IMR-90 (cell line): ENCODE results near the gene KANK3. TPM values are rescaled to one million over a fixed set of nuclear protein-coding genes. Genes with fewer than 3 reads are reported as not detected.

ENCODE experiments used
- ATAC-seq: fragments of 200-7000 bp; cut with Tn5 transposase; 2 replicates; pipeline ENCODE4 v1.9.1; 2020; ENCODE audit warnings: low read depth, mild to moderate bottlenecking, moderate library complexity
- BruUV-seq: library from RNA; stranded (reverse); fragments of 400-500 nt; replicated peaks from 2 replicates; lab custom pipeline; 2021; lab: Mats Ljungman, UMichigan
- CTCF ChIA-PET: fragments of 300-600 bp; formaldehyde crosslinking; extraction: SDS; loops from one replicate; lab custom pipeline; 2021; ENCODE audit warnings: antibody characterized with exemption; lab: Yijun Ruan, JAX
- POLR2A ChIA-PET: fragments of 300-600 bp; sonication (Branson Sonifier 250); formaldehyde crosslinking; loops from one replicate; lab custom pipeline; 2022; ENCODE audit warnings: antibody characterized with exemption; ENCODE audit not compliant: unreplicated experiment; lab: Charles Lee
- DNase-seq: peaks from one replicate; pipeline ENCODE4 v3.0.0; 2013
- H2AFZ ChIP-seq: replicated peaks from 2 replicates; pipeline ENCODE3; 2013; ENCODE audit warnings: low read length, mild to moderate bottlenecking; ENCODE audit not compliant: poor library complexity
- H2AK5ac ChIP-seq: 2 replicates; pipeline ENCODE4 v1.6.1; 2013; ENCODE audit warnings: low read depth, low read length, inconsistent platforms
- H2AK9ac ChIP-seq: replicated peaks from 2 replicates; pipeline ENCODE3; 2013; ENCODE audit warnings: mild to moderate bottlenecking, low read depth, low read length, moderate library complexity; ENCODE audit not compliant: poor library complexity
- H2BK120ac ChIP-seq: 2 replicates; pipeline ENCODE4 v1.6.1; 2013; ENCODE audit warnings: low read depth, low read length, inconsistent platforms
- H2BK15ac ChIP-seq: 3 replicates; pipeline ENCODE4 v1.6.1; 2013; ENCODE audit warnings: low read depth, low read length, inconsistent platforms
- H2BK20ac ChIP-seq: 2 replicates; pipeline ENCODE4 v1.6.1; 2013; ENCODE audit warnings: low read depth, mild to moderate bottlenecking, inconsistent platforms, low read length, moderate library complexity
- H2BK5ac ChIP-seq: 2 replicates; pipeline ENCODE4 v1.6.1; 2013; ENCODE audit warnings: mild to moderate bottlenecking, low read depth, low read length, inconsistent platforms; ENCODE audit not compliant: poor library complexity, severe bottlenecking
- H3K14ac ChIP-seq: replicated peaks from 2 replicates; pipeline ENCODE4 v1.6.1; 2013; ENCODE audit warnings: low read depth, low read length, inconsistent platforms
- H3K18ac ChIP-seq: 2 replicates; pipeline ENCODE4 v1.6.1; 2013; ENCODE audit warnings: low read depth, low read length, control low read depth
- H3K23ac ChIP-seq: 2 replicates; pipeline ENCODE4 v1.6.1; 2013; ENCODE audit warnings: low read depth, low read length, inconsistent platforms
- H3K27ac ChIP-seq: 2 replicates; pipeline ENCODE4 v1.5.1; 2013; ENCODE audit warnings: mild to moderate bottlenecking, control low read depth, low read length; ENCODE audit not compliant: insufficient read depth
- H3K27me3 ChIP-seq: 2 replicates; pipeline ENCODE4 v1.6.1; 2013; ENCODE audit warnings: low read length; ENCODE audit not compliant: control insufficient read depth, insufficient read depth
- H3K36me3 ChIP-seq: 2 replicates; pipeline ENCODE4 v1.6.1; 2013; ENCODE audit warnings: low read length, mixed read lengths; ENCODE audit not compliant: control insufficient read depth, insufficient read depth
- H3K4ac ChIP-seq: 2 replicates; pipeline ENCODE4 v1.6.1; 2013; ENCODE audit warnings: low read depth, low read length, inconsistent platforms
- H3K4me1 ChIP-seq: 2 replicates; pipeline ENCODE4 v1.6.1; 2013; ENCODE audit warnings: low read length, mixed read lengths; ENCODE audit not compliant: control insufficient read depth, insufficient read depth
- H3K4me2 ChIP-seq: 2 replicates; pipeline ENCODE4 v1.6.1; 2013; ENCODE audit warnings: low read depth, mild to moderate bottlenecking, control low read depth, low read length, moderate library complexity
- H3K4me3 ChIP-seq: 2 replicates; pipeline ENCODE4 v1.5.1; 2013; ENCODE audit warnings: low read depth, mild to moderate bottlenecking, control low read depth, low read length, moderate library complexity; ENCODE audit not compliant: insufficient read depth
- H3K56ac ChIP-seq: 2 replicates; pipeline ENCODE4 v1.6.1; 2013; ENCODE audit warnings: low read length, inconsistent platforms; ENCODE audit not compliant: insufficient read depth; ENCODE audit errors: extremely low read depth
- H3K79me1 ChIP-seq, 2 experiments: 2 replicates each; pipeline ENCODE4 v1.6.1; 2013; ENCODE audit warnings: low read length in 2 of 2, inconsistent platforms in 1 of 2, low read depth in 1 of 2
- H3K9ac ChIP-seq: 2 replicates; pipeline ENCODE4 v1.6.1; 2013; ENCODE audit warnings: low read depth, low read length, control low read depth
- H3K9me1 ChIP-seq: 2 replicates; pipeline ENCODE4 v1.6.1; 2013; ENCODE audit warnings: low read length, inconsistent platforms; ENCODE audit not compliant: insufficient read depth
- H3K9me3 ChIP-seq: 2 replicates; pipeline ENCODE4 v1.6.1; 2013; ENCODE audit warnings: low read length; ENCODE audit not compliant: control insufficient read depth, insufficient read depth
- H4K20me1 ChIP-seq: 2 replicates; pipeline ENCODE4 v1.6.1; 2013; ENCODE audit warnings: low read length, inconsistent platforms; ENCODE audit not compliant: insufficient read depth
- H4K5ac ChIP-seq: 2 replicates; pipeline ENCODE4 v1.6.1; 2013; ENCODE audit warnings: mild to moderate bottlenecking, low read depth, low read length, control low read depth
- H4K8ac ChIP-seq, 2 experiments: 2 replicates each; pipeline ENCODE4 v1.6.1; 2013; ENCODE audit warnings: low read depth in 2 of 2, low read length in 2 of 2, control low read depth in 1 of 2, inconsistent platforms in 1 of 2
- H4K91ac ChIP-seq: 2 replicates; pipeline ENCODE4 v1.6.1; 2013; ENCODE audit warnings: low read depth, low read length, inconsistent platforms; ENCODE audit not compliant: insufficient read depth
- BHLHE40 ChIP-seq: fragments of 150-350 bp; IDR thresholded peaks from 2 replicates; pipeline ENCODE4 v1.6.1; 2016; ENCODE audit warnings: mild to moderate bottlenecking, low read depth, low read length
- CEBPB ChIP-seq: IDR thresholded peaks from 2 replicates; pipeline ENCODE4 v1.6.1; 2012; ENCODE audit warnings: low read depth, low read length, improper control_type of control experiment
- CHD1 ChIP-seq: IDR thresholded peaks from 2 replicates; pipeline ENCODE4 v1.6.1; 2012; ENCODE audit warnings: low read depth, low read length, improper control_type of control experiment
- FOS ChIP-seq: fragments of 150-350 bp; IDR thresholded peaks from 2 replicates; pipeline ENCODE4 v1.6.1; 2016; ENCODE audit warnings: low read depth, low read length
- MAFK ChIP-seq: IDR thresholded peaks from 2 replicates; pipeline ENCODE4 v1.6.1; 2012; ENCODE audit warnings: low read depth, low read length, improper control_type of control experiment
- MAZ ChIP-seq: IDR thresholded peaks from 2 replicates; pipeline ENCODE4 v1.6.1; 2012; ENCODE audit warnings: low read depth, mild to moderate bottlenecking, low read length, improper control_type of control experiment, moderate library complexity, borderline replicate concordance
- MXI1 ChIP-seq: IDR thresholded peaks from 2 replicates; pipeline ENCODE4 v1.6.1; 2012; ENCODE audit warnings: low read depth, mild to moderate bottlenecking, low read length, moderate library complexity, borderline replicate concordance
- NFE2L2 ChIP-seq: fragments of 150-350 bp; IDR thresholded peaks from 2 replicates; pipeline ENCODE4 v1.6.1; 2016; ENCODE audit warnings: low read depth, mild to moderate bottlenecking, low read length
- POLR2A ChIP-seq: IDR thresholded peaks from 2 replicates; pipeline ENCODE4 v1.6.1; 2012; ENCODE audit warnings: mild to moderate bottlenecking, low read depth, low read length
- RCOR1 ChIP-seq: IDR thresholded peaks from 2 replicates; pipeline ENCODE4 v1.6.1; 2012; ENCODE audit warnings: mild to moderate bottlenecking, low read length, improper control_type of control experiment; ENCODE audit not compliant: insufficient replicate concordance
- RFX5 ChIP-seq: IDR thresholded peaks from 2 replicates; pipeline ENCODE4 v1.8.0; 2012; ENCODE audit warnings: low read depth, mild to moderate bottlenecking, low read length, moderate library complexity
- SMC3 ChIP-seq: fragments of 150-350 bp; IDR thresholded peaks from 2 replicates; pipeline ENCODE4 v1.6.1; 2016; ENCODE audit warnings: low read depth, mild to moderate bottlenecking, antibody characterized with exemption, low read length, moderate library complexity
- WGBS, 2 experiments: methylation state at CpG; one replicate each; pipeline versions ENCODE4 v1.1.5 to v1.1.7; 2013; ENCODE audit warnings: missing lambda C conversion rate in 2 of 2; ENCODE audit not compliant: insufficient read length in 1 of 2; ENCODE audit errors: extremely low coverage in 2 of 2; 5-methylcytosine and 5-hydroxymethylcytosine counted together
- dilution Hi-C: fragments of 300-500 bp; cut with HindIII; formaldehyde crosslinking; loops from one replicate; pipeline ENCODE4 v1.14.3; 2018; ENCODE audit warnings: low sequenced_read_pairs; ENCODE audit not compliant: unreplicated experiment
- in situ Hi-C: fragments of 300-500 bp; cut with MboI; formaldehyde crosslinking; loops from 3 replicates; pipeline ENCODE4 v1.14.3; 2019; ENCODE audit warnings: low sequenced_read_pairs, inconsistent platforms, mixed read lengths
- intact Hi-C: fragments of 100-400 bp; cut with micrococcal nuclease; formaldehyde crosslinking; loops from 2 replicates; pipeline ENCODE4 v1.10.0; 2022
- polyA plus RNA-seq, 3 experiments: library from polyadenylated mRNA; depleted of rRNA; stranded (reverse); fragments of >200 nt; gene quantifications; 2 replicates each; pipeline ENCODE4 v1.2.3, GENCODE V29; 2012; ENCODE audit warnings: low replicate concordance in 1 of 3
- total RNA-seq: library from RNA; depleted of rRNA; stranded (reverse); fragments of >200 nt; gene quantifications from 2 replicates; pipeline ENCODE4 v1.2.3, GENCODE V29; 2012
- TF ChIP-seq, protein P1 (sequence below): fragments of 150-350 bp; IDR thresholded peaks from 2 replicates; pipeline ENCODE4 v1.6.1; 2016; ENCODE audit warnings: low read depth, mild to moderate bottlenecking, low read length, moderate library complexity, borderline replicate concordance
- TF ChIP-seq, protein P2 (sequence below): fragments of 150-350 bp; IDR thresholded peaks from 2 replicates; pipeline ENCODE4 v1.6.1; 2017; ENCODE audit warnings: mild to moderate bottlenecking, antibody characterized with exemption, low read length, low read depth
- TF ChIP-seq, protein P3 (sequence below): conservative IDR thresholded peaks from 2 replicates; pipeline ENCODE4 v1.5.1; 2012; ENCODE audit warnings: mild to moderate bottlenecking, low read depth, low read length, improper control_type of control experiment

KANK3 gene
- total and polyA plus RNA-seq, 2 of the 4 experiments (the other 2 are of a cell fraction) = 0.07 TPM; not detected in 1

DNA sequence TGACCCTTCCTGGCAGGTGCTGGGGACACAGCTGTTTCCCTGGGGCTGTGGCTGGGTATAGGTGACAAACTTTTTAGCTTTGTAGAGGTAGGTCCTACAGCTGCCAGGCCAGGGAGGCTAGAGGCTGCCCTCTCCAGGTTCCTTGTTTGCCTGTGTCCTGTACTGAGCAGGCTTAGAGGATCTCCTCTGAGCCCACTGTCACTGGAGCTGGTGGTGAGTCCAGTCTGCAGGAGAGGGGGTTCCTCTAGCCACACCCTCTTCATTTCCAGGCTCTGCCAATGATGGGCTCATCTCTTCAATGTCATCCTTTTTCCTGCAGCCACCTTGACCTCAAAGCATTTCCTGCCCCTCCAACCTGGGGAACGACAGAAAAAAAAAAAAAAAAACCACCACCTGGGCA lies 34.5 kb upstream of the KANK3 start:
- DNase-seq = no peak
- Histone ChIP-seq H3K56ac (no peak overlapping the region), H2BK5ac (no peak overlapping the region), H2BK120ac (no peak overlapping the region), H2BK15ac (no peak overlapping the region), H2BK20ac (no peak overlapping the region), H2AK9ac (peak overlapping the region; percentile 17), H4K8ac (no peak overlapping the region), H3K23ac (no peak overlapping the region), H3K27me3 (no peaks in the 10 kb centered on the region), H3K79me1 (no peaks in the 10 kb centered on the region), H2AFZ (no peak overlapping the region), H2AK5ac (no peak overlapping the region), H3K36me3 (peaks cover 12% of the 10 kb centered on the region), H3K18ac (no peak overlapping the region), H3K14ac (no peak overlapping the region), H3K4ac (no peak overlapping the region), H4K20me1 (no peaks in the 10 kb centered on the region), H3K9ac (no peak overlapping the region), H4K5ac (no peak overlapping the region), H3K4me2 (no peak overlapping the region), H3K4me1 (no peaks in the 10 kb centered on the region), H3K9me3 (no peaks in the 10 kb centered on the region), H3K9me1 (no peaks in the 10 kb centered on the region), H3K27ac (no peak overlapping the region), H4K91ac (no peak overlapping the region), H3K4me3 (no peak overlapping the region)
- no CpG with 5 or more reads among the region's 1 CpG for WGBS, 2 experiments
- ATAC-seq = no peak
- TF ChIP-seq, protein P1, sequence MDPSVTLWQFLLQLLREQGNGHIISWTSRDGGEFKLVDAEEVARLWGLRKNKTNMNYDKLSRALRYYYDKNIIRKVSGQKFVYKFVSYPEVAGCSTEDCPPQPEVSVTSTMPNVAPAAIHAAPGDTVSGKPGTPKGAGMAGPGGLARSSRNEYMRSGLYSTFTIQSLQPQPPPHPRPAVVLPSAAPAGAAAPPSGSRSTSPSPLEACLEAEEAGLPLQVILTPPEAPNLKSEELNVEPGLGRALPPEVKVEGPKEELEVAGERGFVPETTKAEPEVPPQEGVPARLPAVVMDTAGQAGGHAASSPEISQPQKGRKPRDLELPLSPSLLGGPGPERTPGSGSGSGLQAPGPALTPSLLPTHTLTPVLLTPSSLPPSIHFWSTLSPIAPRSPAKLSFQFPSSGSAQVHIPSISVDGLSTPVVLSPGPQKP = no peak
- TF ChIP-seq, protein P2, sequence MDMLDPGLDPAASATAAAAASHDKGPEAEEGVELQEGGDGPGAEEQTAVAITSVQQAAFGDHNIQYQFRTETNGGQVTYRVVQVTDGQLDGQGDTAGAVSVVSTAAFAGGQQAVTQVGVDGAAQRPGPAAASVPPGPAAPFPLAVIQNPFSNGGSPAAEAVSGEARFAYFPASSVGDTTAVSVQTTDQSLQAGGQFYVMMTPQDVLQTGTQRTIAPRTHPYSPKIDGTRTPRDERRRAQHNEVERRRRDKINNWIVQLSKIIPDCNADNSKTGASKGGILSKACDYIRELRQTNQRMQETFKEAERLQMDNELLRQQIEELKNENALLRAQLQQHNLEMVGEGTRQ = no peak
- TF ChIP-seq, protein P3, sequence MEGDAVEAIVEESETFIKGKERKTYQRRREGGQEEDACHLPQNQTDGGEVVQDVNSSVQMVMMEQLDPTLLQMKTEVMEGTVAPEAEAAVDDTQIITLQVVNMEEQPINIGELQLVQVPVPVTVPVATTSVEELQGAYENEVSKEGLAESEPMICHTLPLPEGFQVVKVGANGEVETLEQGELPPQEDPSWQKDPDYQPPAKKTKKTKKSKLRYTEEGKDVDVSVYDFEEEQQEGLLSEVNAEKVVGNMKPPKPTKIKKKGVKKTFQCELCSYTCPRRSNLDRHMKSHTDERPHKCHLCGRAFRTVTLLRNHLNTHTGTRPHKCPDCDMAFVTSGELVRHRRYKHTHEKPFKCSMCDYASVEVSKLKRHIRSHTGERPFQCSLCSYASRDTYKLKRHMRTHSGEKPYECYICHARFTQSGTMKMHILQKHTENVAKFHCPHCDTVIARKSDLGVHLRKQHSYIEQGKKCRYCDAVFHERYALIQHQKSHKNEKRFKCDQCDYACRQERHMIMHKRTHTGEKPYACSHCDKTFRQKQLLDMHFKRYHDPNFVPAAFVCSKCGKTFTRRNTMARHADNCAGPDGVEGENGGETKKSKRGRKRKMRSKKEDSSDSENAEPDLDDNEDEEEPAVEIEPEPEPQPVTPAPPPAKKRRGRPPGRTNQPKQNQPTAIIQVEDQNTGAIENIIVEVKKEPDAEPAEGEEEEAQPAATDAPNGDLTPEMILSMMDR = no peak
- no peak for TF ChIP-seq FOS
- TF ChIP-seq MXI1 = no peak
- no peak for TF ChIP-seq RFX5
- TF ChIP-seq NFE2L2 = no peak
- no peak for TF ChIP-seq SMC3
- TF ChIP-seq CHD1 = no peak
- TF ChIP-seq BHLHE40 = no peak
- TF ChIP-seq RCOR1 = no peak
- TF ChIP-seq CEBPB = no peak
- TF ChIP-seq MAFK = no peak
- TF ChIP-seq POLR2A = no peak
- TF ChIP-seq MAZ = no peak
- intact Hi-C loops (no loop called here), dilution Hi-C loops (no loop called here), in situ Hi-C loops (no loop called here)
- ChIA-PET POLR2A (no interaction called here), CTCF (no interaction called here)
- BruUV-seq = no TSS peak
